Measurements from ENCODE around the gene DNAH17. TPM values are rescaled to one million over a fixed set of nuclear protein-coding genes. Genes with fewer than 3 reads are reported as not detected.

The DNAH17 gene
- total RNA-seq, 1 donor, result not detected

DNA sequence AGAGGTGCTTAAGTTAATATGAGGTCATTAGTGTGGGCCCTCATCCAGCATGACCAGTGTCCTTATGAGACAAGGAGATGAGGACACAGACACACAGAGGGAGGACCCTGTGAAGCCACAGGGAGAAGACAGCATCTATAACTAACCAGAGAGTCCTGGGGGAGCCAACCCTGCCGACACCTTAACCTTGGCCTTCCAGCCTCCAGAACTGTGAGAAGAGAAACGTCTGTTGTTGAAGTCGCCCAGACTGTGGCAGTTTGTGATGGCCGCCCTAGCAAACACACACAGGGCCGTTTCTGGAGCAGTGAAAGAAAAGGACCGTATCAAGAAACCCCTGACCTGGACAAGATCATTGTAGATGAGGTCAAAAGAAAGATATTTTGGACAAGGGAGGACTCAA, 26.7 kb downstream of the DNAH17 start:
- DNase-seq (ENCODE audit: low read depth), result no peak
- TF ChIP-seq, protein P1, sequence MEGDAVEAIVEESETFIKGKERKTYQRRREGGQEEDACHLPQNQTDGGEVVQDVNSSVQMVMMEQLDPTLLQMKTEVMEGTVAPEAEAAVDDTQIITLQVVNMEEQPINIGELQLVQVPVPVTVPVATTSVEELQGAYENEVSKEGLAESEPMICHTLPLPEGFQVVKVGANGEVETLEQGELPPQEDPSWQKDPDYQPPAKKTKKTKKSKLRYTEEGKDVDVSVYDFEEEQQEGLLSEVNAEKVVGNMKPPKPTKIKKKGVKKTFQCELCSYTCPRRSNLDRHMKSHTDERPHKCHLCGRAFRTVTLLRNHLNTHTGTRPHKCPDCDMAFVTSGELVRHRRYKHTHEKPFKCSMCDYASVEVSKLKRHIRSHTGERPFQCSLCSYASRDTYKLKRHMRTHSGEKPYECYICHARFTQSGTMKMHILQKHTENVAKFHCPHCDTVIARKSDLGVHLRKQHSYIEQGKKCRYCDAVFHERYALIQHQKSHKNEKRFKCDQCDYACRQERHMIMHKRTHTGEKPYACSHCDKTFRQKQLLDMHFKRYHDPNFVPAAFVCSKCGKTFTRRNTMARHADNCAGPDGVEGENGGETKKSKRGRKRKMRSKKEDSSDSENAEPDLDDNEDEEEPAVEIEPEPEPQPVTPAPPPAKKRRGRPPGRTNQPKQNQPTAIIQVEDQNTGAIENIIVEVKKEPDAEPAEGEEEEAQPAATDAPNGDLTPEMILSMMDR (IDR thresholded peaks at IDR 0.05; ENCODE audit: insufficient read depth, low read depth, low read length), result no peak
- no peak overlapping the region for H3K4me3 ChIP-seq (ENCODE audit: low read depth, low read length)

DNA sequence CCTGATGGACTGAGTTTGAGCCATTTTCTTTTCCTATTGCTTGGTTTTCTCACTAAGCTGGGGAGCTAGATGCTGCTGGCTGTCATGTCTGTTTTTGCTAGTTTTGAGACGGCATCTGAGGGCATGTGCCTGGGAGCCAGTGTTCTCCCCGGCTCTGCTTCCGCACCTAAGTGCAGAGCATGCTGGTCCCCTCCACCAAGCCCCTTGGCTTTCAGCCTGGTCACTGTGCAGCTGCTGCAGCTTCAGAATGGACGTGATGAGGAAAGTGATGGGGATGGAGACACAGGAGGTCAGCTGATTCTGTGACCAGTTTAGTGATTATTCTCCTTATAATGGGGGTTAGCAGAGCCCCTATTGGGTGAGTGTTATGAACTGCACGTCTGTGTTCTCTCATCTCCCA, 28.5 kb downstream of the DNAH17 start:
- TF ChIP-seq, protein P1 (IDR thresholded peaks at IDR 0.05; ENCODE audit: insufficient read depth, low read depth, low read length), result no peak
- no peak for DNase-seq (ENCODE audit: low read depth)
- no peak overlapping the region for H3K4me3 ChIP-seq (ENCODE audit: low read depth, low read length)

DNA sequence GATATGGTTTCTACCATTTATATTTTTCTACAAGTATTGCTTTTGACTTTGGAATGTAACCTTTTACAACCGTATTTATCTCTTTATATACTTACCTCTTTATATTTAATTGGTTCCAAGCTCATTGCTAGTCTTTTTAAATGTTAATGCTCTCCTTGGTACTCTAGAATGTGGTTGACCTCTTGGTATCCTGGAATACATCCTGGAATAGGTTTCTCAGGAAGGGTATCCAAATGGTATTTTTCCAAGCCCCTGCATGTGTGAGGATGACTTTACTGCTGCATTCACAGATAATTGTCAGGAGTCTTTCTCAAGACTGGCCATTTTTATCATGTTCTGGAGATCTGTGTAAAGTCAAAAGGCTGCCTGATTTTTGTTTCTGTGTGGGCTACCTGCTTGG, 30.2 kb downstream of the DNAH17 start:
- TF ChIP-seq, protein P1 (IDR thresholded peaks at IDR 0.05; ENCODE audit: insufficient read depth, low read depth, low read length), result no peak
- H3K4me3 ChIP-seq (ENCODE audit: low read depth, low read length), result no peak overlapping the region
- DNase-seq (ENCODE audit: low read depth), result no peak

DNA sequence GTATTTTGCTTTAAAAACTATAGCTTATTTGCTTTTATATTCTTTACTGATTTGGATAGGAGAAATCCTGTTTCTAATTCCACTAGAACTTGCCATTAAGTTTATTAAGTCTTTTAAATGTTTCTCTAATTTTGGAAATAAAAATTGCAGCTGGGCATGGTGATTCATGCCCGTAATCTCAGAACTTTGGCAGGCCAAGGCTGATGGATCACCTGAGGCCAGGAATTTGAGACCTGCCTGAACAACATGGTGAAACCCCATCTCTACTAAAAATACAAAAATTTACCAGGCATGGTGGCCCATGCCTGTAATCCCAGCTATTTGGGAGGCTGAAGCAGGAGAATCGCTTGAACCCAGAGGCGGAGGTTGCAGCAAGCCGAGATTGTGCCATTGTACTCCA, 30.7 kb downstream of the DNAH17 start:
- DNase-seq (ENCODE audit: low read depth), result no peak
- H3K4me3 ChIP-seq (ENCODE audit: low read depth, low read length), result no peak overlapping the region
- TF ChIP-seq, protein P1 (IDR thresholded peaks at IDR 0.05; ENCODE audit: insufficient read depth, low read depth, low read length), result no peak

DNA sequence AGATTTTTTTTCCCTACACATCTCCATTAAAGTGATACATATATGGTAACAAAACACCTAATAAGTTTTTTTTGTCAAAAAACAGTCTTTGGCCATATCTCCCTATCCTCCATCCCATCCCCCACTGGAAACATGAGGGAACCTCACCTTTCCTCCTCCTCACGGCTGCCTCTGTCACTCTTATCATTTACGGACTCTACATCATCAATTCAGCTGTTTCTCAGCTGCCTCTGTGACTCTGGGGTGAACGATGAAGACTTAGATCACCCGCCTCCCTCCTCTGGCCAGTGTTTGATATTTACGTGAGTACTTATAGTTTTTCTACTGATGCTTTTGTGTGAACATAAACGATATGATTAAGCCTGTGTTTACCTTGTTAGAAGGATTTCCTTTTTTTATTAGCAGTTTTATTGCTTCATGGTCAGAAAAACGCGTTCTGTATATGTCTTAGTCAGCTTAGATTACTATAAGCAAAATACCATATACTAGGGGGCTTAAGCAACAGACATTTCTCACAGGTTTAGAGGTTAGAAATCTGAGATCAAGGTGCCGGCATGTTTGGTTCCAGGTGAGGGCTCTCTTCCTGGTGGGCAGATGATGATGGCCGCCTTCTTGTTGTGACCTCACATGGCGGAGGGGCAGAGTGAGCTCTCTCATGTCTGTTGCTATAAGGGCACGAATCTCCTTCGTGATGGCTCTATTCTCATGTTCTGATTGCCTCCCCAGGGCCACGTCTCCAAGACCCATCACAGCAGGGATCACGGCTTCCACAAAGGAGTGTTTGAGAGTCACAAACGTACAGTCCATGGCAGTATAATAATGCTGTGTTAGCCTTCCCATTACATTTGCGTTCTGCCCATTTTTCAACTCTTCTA, 32.1 kb downstream of the DNAH17 start:
- TF ChIP-seq, protein P1 (IDR thresholded peaks at IDR 0.05; ENCODE audit: insufficient read depth, low read depth, low read length), result no peak
- H3K4me3 ChIP-seq (ENCODE audit: low read depth, low read length), result no peak overlapping the region
- DNase-seq (ENCODE audit: low read depth), result peak; percentile 73

DNA sequence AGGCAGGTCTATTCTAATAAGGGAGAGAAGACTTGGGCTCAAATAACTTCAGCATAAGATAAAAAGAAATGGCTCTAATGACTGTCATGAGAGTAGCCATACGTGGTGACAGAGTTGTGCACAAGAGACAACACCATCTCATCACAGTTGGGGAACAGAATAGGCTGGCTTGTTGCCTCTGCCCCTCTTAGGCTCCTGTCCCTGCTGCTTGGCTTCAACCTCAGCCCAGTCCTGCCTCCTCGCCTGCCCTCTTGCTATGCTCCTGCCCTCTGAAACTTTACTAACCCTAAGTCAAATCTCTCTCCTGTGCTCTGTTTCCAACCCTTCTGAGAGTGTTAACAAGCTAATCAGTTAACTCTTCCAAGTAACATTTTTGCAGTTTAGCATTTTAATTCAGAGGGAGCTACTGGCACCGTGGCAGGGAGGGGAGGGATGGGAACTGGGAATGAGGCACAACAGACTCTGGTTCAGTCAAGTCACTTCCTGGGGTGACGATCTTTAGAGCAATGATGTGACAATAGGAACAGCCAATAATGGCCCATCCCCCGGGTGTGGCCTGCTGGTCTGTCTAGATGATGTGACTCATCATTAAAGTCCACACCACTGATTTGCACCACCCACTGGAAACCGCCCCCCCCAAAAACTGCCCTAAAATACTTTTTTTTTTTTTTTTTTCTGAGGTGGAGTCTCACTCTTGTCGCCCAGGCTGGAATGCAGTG, 35.5 kb downstream of the DNAH17 start:
- no peak for DNase-seq (ENCODE audit: low read depth)
- H3K4me3 ChIP-seq (ENCODE audit: low read depth, low read length), result no peak overlapping the region
- TF ChIP-seq, protein P1 (IDR thresholded peaks at IDR 0.05; ENCODE audit: insufficient read depth, low read depth, low read length), result no peak

All from fibroblast of villous mesenchyme (primary cell).